ENCODE data around the gene RHEB. TPM values are rescaled to one million over a fixed set of nuclear protein-coding genes. Genes with fewer than 3 reads are reported as not detected.

RHEB gene
- polyA plus RNA-seq, 1 of the 3 experiments (the other 2 are of a cell fraction), result 87.3 TPM

DNA sequence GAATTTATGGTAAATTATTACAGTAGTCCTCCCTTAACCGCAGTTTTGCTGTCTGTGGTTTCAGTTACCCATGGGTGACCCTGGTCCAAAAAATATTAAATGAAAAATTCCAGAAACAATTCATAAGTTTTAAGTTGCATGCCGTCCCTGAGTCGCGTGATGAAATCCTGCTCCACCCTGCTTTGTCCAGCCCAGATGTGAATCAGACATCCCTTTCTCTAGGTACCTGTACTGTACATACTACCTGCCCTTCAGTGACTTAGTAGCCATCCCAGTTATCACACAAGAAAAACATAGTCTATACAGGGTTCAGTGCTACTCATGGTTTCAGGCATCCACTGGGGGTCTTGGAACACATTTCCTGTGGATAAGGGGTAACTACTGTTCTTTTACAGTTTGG is 20.5 kb upstream of the RHEB start (continued):
- TF ChIP-seq PBX3 (IDR thresholded peaks at IDR 0.05) (no peak), GABPA (IDR thresholded peaks at IDR 0.05; ENCODE audit: low read depth) (no peak), CHD2 (IDR thresholded peaks at IDR 0.05; ENCODE audit: low read length, partially characterized antibody) (no peak), SIN3A (IDR thresholded peaks at IDR 0.05; ENCODE audit: borderline replicate concordance, low read depth, low read length) (no peak), RAD21 (IDR thresholded peaks at IDR 0.05; ENCODE audit: low read length) (no peak)

DNA sequence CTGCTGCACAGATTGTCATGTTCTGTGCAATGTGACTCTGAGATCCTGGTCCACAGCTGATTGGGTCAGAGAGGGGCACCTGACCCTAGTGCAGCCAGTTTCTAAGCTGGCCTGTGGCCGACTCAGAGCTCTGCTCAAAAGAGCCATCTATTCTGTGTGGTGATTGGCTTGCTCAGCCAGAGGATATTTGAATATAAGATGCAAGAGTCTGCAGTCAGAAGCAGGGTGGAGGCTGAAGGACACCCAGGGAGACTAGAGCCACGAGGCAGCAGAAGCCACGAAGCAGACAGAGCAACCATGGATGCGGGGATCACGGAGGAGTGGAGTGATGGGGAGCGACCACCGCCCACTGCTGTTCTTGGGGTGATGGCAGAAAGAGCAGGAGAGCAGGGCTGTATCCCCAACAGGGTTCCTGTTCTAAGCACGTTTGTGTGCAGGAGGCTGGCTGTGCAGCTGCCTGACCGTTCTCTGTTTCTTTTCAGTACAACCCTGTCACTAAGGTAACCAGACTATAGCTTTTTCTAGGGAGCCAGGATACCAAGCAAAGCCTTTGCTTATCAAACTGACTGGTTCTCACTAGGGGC is 19.5 kb upstream of the RHEB start:
- peaks cover 0 to 11% of the 10 kb centered on the region in 2 experiments; a peak in 2 of 4 replicates for H3K4me1 ChIP-seq (ENCODE audit: control insufficient read depth in 1 of 2, insufficient read depth in 2 of 2, low read depth in 1 of 2, low read length in 1 of 2)
- no peak overlapping the region for H3K4me2 ChIP-seq
- peak; percentile 78 for DNase-seq
- no peaks in the 10 kb centered on the region for H3K36me3 ChIP-seq (replicated peaks in 1 of 2; ENCODE audit: control insufficient read depth in 1 of 2, insufficient read depth in 2 of 2, low read length in 1 of 2)
- POLR2A ChIA-PET, result interaction anchor here (1.1 kb wide), 1 partner anchor 19 kb away, joined by 9 read pairs; the partner anchor contains the start of gene RHEB
- no peak overlapping the region for H3K9ac ChIP-seq
- no peaks in the 10 kb centered on the region for H3K9me2 ChIP-seq
- peak overlapping the region in 1 of 2 experiments; percentile 48; a peak in 1 of 4 replicates for H3K27ac ChIP-seq (ENCODE audit: low read depth in 2 of 2, low read length in 1 of 2)
- no peak overlapping the region for H3K4me3 ChIP-seq (ENCODE audit: low read depth in 2 of 2, low read length in 1 of 2)
- H4K20me1 ChIP-seq (ENCODE audit: insufficient read depth), result no peaks in the 10 kb centered on the region
- WGBS (ENCODE audit: low lambda C conversion rate), result 73% methylated on average over 9 of the region's 9 CpGs
- peak overlapping the region; percentile 5; the same call in 1 of the 2 replicates for H2AFZ ChIP-seq (ENCODE audit: low read depth)
- no peaks in the 10 kb centered on the region for H3K9me3 ChIP-seq
- no peaks in the 10 kb centered on the region for H3K79me2 ChIP-seq (ENCODE audit: insufficient read depth)
- H3K27me3 ChIP-seq (ENCODE audit: insufficient read depth), result peaks cover 11% of the 10 kb centered on the region; the same call in 1 of the 2 replicates
- H3F3A ChIP-seq (replicated peaks; ENCODE audit: insufficient read depth), result no peaks in the 10 kb centered on the region
- CTCF ChIA-PET, result interaction anchor here (0.7 to 1.9 kb wide), 6 partner anchors 17 to 220 kb away, joined by 3 to 7 read pairs (median 5); partner anchors contain the start of gene WDR86
- TF ChIP-seq RXRA (IDR thresholded peaks at IDR 0.05; ENCODE audit: borderline replicate concordance, low read depth), result no peak
- TF ChIP-seq POLR2AphosphoS5 (IDR thresholded peaks at IDR 0.05; ENCODE audit: low read depth, low read length), result no peak
- no peak for TF ChIP-seq SMC3 (IDR thresholded peaks at IDR 0.05; ENCODE audit: low read depth, low read length)
- TF ChIP-seq, protein P1, sequence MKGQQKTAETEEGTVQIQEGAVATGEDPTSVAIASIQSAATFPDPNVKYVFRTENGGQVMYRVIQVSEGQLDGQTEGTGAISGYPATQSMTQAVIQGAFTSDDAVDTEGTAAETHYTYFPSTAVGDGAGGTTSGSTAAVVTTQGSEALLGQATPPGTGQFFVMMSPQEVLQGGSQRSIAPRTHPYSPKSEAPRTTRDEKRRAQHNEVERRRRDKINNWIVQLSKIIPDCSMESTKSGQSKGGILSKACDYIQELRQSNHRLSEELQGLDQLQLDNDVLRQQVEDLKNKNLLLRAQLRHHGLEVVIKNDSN (IDR thresholded peaks at IDR 0.05; ENCODE audit: borderline replicate concordance, low read depth), result peak; percentile 75; the same call in 1 of the 2 replicates
- no peak for TF ChIP-seq RCOR1 (IDR thresholded peaks at IDR 0.05; ENCODE audit: low read length)
- no peak for TF ChIP-seq EZH2phosphoT487 (IDR thresholded peaks at IDR 0.05; ENCODE audit: borderline replicate concordance, low read depth)
- no peak for TF ChIP-seq PBX3 (IDR thresholded peaks at IDR 0.05)
- TF ChIP-seq MXI1 (IDR thresholded peaks at IDR 0.05; ENCODE audit: low read depth, low read length), result no peak
- no peak for TF ChIP-seq CHD2 (IDR thresholded peaks at IDR 0.05; ENCODE audit: low read length, partially characterized antibody)
- TF ChIP-seq, protein P2, sequence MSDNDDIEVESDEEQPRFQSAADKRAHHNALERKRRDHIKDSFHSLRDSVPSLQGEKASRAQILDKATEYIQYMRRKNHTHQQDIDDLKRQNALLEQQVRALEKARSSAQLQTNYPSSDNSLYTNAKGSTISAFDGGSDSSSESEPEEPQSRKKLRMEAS (IDR thresholded peaks at IDR 0.05; ENCODE audit: low read depth), result no peak
- TF ChIP-seq ELF1 (IDR thresholded peaks at IDR 0.05), result no peak
- no peak for TF ChIP-seq ZBTB33 (IDR thresholded peaks at IDR 0.05; ENCODE audit: borderline replicate concordance, low read depth)
- no peak for TF ChIP-seq MEF2A (IDR thresholded peaks at IDR 0.05; ENCODE audit: borderline replicate concordance, low read depth)
- TF ChIP-seq TCF12 (IDR thresholded peaks at IDR 0.05), result no peak
- peak; percentile 69; the same call in 1 of the 2 replicates for TF ChIP-seq RFX5 (IDR thresholded peaks at IDR 0.05; ENCODE audit: low read length)
- TF ChIP-seq SIN3A (IDR thresholded peaks at IDR 0.05; ENCODE audit: borderline replicate concordance, low read depth, low read length), result no peak
- TF ChIP-seq EP300 (IDR thresholded peaks at IDR 0.05; ENCODE audit: borderline replicate concordance in 1 of 2, low read depth in 1 of 2, low read length in 1 of 2), result peak in 1 of 2 experiments; percentile 45; a peak in 1 of 4 replicates
- TF ChIP-seq REST (IDR thresholded peaks at IDR 0.05; ENCODE audit: low read depth, low read length), result no peak
- TF ChIP-seq TAF1 (IDR thresholded peaks at IDR 0.05; ENCODE audit: borderline replicate concordance, low read depth, low read length), result no peak
- TF ChIP-seq FOXM1 (IDR thresholded peaks at IDR 0.05; ENCODE audit: low read depth), result no peak
- no peak for TF ChIP-seq GABPA (IDR thresholded peaks at IDR 0.05; ENCODE audit: low read depth)
